Ovary (tissue), 9 donors: Measurements from ENCODE around the gene BIRC6. TPM values are rescaled to one million over a fixed set of nuclear protein-coding genes. Genes with fewer than 3 reads are reported as not detected.

Experiments used
- DNase-seq, 5 donors: peaks; one replicate each; pipeline ENCODE4 v3.0.0-alpha.2; 2019 to 2020
- H3K27ac ChIP-seq, 2 donors: fragments of 200-600 bp; one replicate each; pipeline versions ENCODE4 v1.5.1 to v1.8.0; 2019 to 2022
- H3K27me3 ChIP-seq: fragments of 200-600 bp; one replicate; pipeline ENCODE4 v1.8.0; 2022
- H3K36me3 ChIP-seq: fragments of 200-600 bp; sonication (generic); one replicate; pipeline ENCODE4 v1.5.1; 2019
- H3K4me1 ChIP-seq: one replicate; pipeline ENCODE4 v1.8.1; 2013; ENCODE audit warnings: mild to moderate bottlenecking, moderate library complexity; ENCODE audit not compliant: insufficient read depth
- H3K4me3 ChIP-seq: fragments of 200-600 bp; sonication (generic); one replicate; pipeline ENCODE4 v1.5.1; 2017
- H3K9me3 ChIP-seq, 2 donors: fragments of 200-600 bp in 1 of 2; sonication (generic) in 1 of 2; one replicate each; pipeline versions ENCODE4 v1.5.1 to v1.8.1; 2013 to 2019; ENCODE audit warnings: mild to moderate bottlenecking in 1 of 2, moderate library complexity in 1 of 2
- CTCF ChIP-seq, 3 donors: fragments of 450-650 bp in 2 of 3; fragments of 200-600 bp in 1 of 3; IDR thresholded peaks; one replicate each; pipeline versions ENCODE4 v1.5.1 to v1.8.0; 2016 to 2022; ENCODE audit warnings: antibody characterized with exemption in 3 of 3, mild to moderate bottlenecking in 1 of 3
- EP300 ChIP-seq: sonication (generic); formaldehyde crosslinking; IDR thresholded peaks from one replicate; pipeline ENCODE4 v1.6.1; 2017; ENCODE audit warnings: antibody characterized with exemption
- POLR2A ChIP-seq: fragments of 450-650 bp; IDR thresholded peaks from one replicate; pipeline ENCODE4 v1.6.1; 2017; ENCODE audit warnings: antibody characterized with exemption, mild to moderate bottlenecking, moderate library complexity
- WGBS, 3 donors: extraction: QIAGEN DNeasy Blood & Tissue Kit in 1 of 3; methylation state at CpG; one replicate each; pipeline versions ENCODE4 v1.1.5 to v1.1.7; 2013 to 2017; 5-methylcytosine and 5-hydroxymethylcytosine counted together
- intact Hi-C, 4 donors: fragments of 100-400 bp; cut with DNase I; formaldehyde crosslinking; loops; one replicate each; pipeline versions ENCODE4 v1.11.0 to v1.15.1; 2022 to 2023
- polyA plus RNA-seq, 2 donors: library from polyadenylated mRNA; stranded (reverse); fragments of 200-250 nt in 1 of 2; fragments of 350-450 nt in 1 of 2; fragmentation: Illumina TruSeq in 1 of 2; extraction: RNeasy Lipid Tissue Mini Kit (QIAGEN cat#74804) in 1 of 2; gene quantifications; one replicate each; pipeline ENCODE4 v1.2.3, GENCODE V29; 2013 to 2014
- total RNA-seq, 7 donors: library from RNA; depleted of rRNA in 2 of 7; stranded (reverse); fragments of >200 nt in 2 of 7; fragmentation: NEBNext Ultra II Directional in 3 of 7; extraction: Animal tissue kit (Norgen Biotek cat#: 25700) in 3 of 7; gene quantifications; one replicate each; pipeline versions ENCODE4 v1.1.0 to v1.2.4, GENCODE V29; 2016 to 2023
- donor health status: DM: no; HTN: no; CAD: no; lungs with moderate emphysema.
- donor health status: DM: no; HTN: no; CAD: no.
- donor health status: Bipolar disorder and iron deficiency.
- donor health status: DM: yes; HTN: yes; CAD: no.
- donor health status: DM: no; HTN: no; CAD: no.
- donor health status: DM: yes; HTN: yes; CAD: no.

Gene BIRC6
- total and polyA plus RNA-seq, 9 donors = 24.0 to 125 (median 92.2) TPM

- no peak for TF ChIP-seq EP300
- TF ChIP-seq CTCF (IDR thresholded peaks at IDR 0.05) = no peak
- TF ChIP-seq POLR2A = no peak
- Histone ChIP-seq H3K4me1 (peaks cover 2% of the 10 kb centered on the region), H3K4me3 (no peak overlapping the region), H3K27ac (no peak overlapping the region), H3K27me3 (no peaks in the 10 kb centered on the region), H3K36me3 (no peaks in the 10 kb centered on the region), H3K9me3 (no peaks in the 10 kb centered on the region)
- no peak for DNase-seq
- intact Hi-C loops = no loop called here
- 89 to 93% (median 91%) methylated on average over 5 of the region's 5 CpGs for WGBS, 3 donors
Observed at GRCh38 chr2:32617599-32618189, 260.9 kb downstream of the BIRC6 start.

GRCh38 chr2:32622570-32623310, 265.9 kb downstream of the BIRC6 start:
- Histone ChIP-seq H3K36me3 (no peaks in the 10 kb centered on the region), H3K4me3 (no peak overlapping the region), H3K4me1 (peaks cover 2% of the 10 kb centered on the region), H3K27me3 (no peaks in the 10 kb centered on the region), H3K9me3 (no peaks in the 10 kb centered on the region), H3K27ac (no peak overlapping the region)
- TF ChIP-seq EP300 = no peak
- TF ChIP-seq CTCF (IDR thresholded peaks at IDR 0.05) = no peak
- no peak for TF ChIP-seq POLR2A
- DNase-seq = no peak
- intact Hi-C loops = no loop called here
- WGBS, 3 donors = 15 to 21% (median 21%) methylated on average over 2 of the region's 2 CpGs

GRCh38 chr2:32623311-32623706, 266.5 kb downstream of the BIRC6 start:
- WGBS, 3 donors = 87 to 93% (median 88%) methylated on average over 6 of the region's 6 CpGs
- H3K27ac ChIP-seq = no peak overlapping the region
- intact Hi-C loops = no loop called here
- H3K4me3 ChIP-seq = no peak overlapping the region
- H3K4me1 ChIP-seq = peaks cover 2% of the 10 kb centered on the region
- TF ChIP-seq POLR2A (no peak), CTCF (IDR thresholded peaks at IDR 0.05) (no peak), EP300 (no peak)
- no peak for DNase-seq
- H3K9me3 ChIP-seq = no peaks in the 10 kb centered on the region
- no peaks in the 10 kb centered on the region for H3K27me3 ChIP-seq
- H3K36me3 ChIP-seq = no peaks in the 10 kb centered on the region

- intact Hi-C loops = no loop called here
- 87 to 92% (median 90%) methylated on average over 3 of the region's 3 CpGs for WGBS, 3 donors
Observed at GRCh38 chr2:32624812-32625211, 268.0 kb downstream of the BIRC6 start.

More at GRCh38 chr2:32624812-32625211, 268.0 kb downstream of the BIRC6 start:
- Histone ChIP-seq H3K9me3 (no peaks in the 10 kb centered on the region), H3K36me3 (no peaks in the 10 kb centered on the region), H3K4me3 (no peak overlapping the region), H3K4me1 (peaks cover 7% of the 10 kb centered on the region), H3K27me3 (no peaks in the 10 kb centered on the region), H3K27ac (no peak overlapping the region)
- no peak for DNase-seq
- no peak for TF ChIP-seq CTCF (IDR thresholded peaks at IDR 0.05)
- TF ChIP-seq POLR2A = no peak
- TF ChIP-seq EP300 = no peak
